Measurements from ENCODE around the gene FSTL1. TPM values are rescaled to one million over a fixed set of nuclear protein-coding genes. Genes with fewer than 3 reads are reported as not detected.
A peak's percentile ranks its signal among the peaks of the same experiment; 100 is the strongest.

Gene FSTL1
- total and polyA plus RNA-seq, 4 donors: 137 to 722 (median 319) TPM

DNA sequence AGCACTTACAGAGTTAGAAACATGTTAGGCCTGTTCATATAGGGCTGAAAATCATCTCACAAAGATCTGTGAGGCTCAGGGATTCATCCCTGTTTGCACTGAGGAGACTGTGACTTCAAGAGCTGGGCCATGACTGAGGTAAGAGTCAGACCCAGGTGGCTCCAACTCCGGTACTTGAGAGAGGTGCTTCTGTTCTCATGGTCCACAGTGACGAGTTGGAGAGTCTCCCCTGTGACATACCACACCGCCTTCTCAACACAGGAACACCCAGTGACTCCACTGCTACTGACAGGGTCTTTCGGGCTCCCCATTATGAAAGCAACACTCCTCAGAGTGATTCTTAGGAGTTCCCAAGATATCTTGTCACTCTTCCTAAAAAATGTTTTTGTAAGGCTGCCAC lies 27.4 kb downstream of the FSTL1 start:
- Histone ChIP-seq H3K4me1 (ENCODE audit: control insufficient read depth, insufficient read depth, low read length) (peaks cover 43% of the 10 kb centered on the region), H3K9me3 (ENCODE audit: control insufficient read depth, insufficient read depth, low read length) (no peaks in the 10 kb centered on the region), H3K4me3 (ENCODE audit: low read depth, low read length) (no peak overlapping the region), H3K36me3 (ENCODE audit: control insufficient read depth, insufficient read depth, low read length) (no peaks in the 10 kb centered on the region), H3K27ac (ENCODE audit: low read depth, low read length) (peak overlapping the region; percentile 1), H3K27me3 (ENCODE audit: control insufficient read depth, insufficient read depth, low read length) (no peaks in the 10 kb centered on the region)
- WGBS (ENCODE audit: insufficient coverage): 97% methylated on average over 4 of the region's 4 CpGs
- DNase-seq (ENCODE audit: low read depth in 4 of 6, low spot score in 6 of 6): no peak

DNA sequence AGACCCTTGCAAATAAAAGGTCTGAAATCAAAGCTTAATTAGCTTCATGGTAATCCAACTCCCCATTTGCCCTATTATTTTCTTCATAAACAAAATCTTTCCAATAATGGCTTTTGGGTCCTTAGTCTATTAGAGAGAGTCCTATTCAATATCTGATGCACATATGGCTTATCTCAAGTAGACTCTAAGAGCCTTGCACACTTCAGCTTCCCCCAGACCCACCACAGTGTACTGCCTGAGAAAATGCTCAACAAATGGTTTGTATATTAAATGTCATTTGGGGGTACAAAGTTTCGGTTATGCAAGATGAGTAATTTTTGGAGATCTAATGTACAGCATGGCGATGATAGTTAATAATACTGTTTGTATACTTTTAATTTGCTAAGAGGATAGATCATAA lies 28.9 kb downstream of the FSTL1 start:
- DNase-seq (ENCODE audit: low read depth in 4 of 6, low spot score in 6 of 6): no peak
- H3K36me3 ChIP-seq (ENCODE audit: control insufficient read depth, insufficient read depth, low read length): no peaks in the 10 kb centered on the region
- peaks cover 39% of the 10 kb centered on the region for H3K4me1 ChIP-seq (ENCODE audit: control insufficient read depth, insufficient read depth, low read length)
- no CpG with 5 or more reads among the region's 2 CpGs for WGBS (ENCODE audit: insufficient coverage)
- H3K27me3 ChIP-seq (ENCODE audit: control insufficient read depth, insufficient read depth, low read length): no peaks in the 10 kb centered on the region
- H3K9me3 ChIP-seq (ENCODE audit: control insufficient read depth, insufficient read depth, low read length): no peaks in the 10 kb centered on the region
- H3K27ac ChIP-seq (ENCODE audit: low read depth, low read length): peak overlapping the region; percentile 87
- no peak overlapping the region for H3K4me3 ChIP-seq (ENCODE audit: low read depth, low read length)

DNA sequence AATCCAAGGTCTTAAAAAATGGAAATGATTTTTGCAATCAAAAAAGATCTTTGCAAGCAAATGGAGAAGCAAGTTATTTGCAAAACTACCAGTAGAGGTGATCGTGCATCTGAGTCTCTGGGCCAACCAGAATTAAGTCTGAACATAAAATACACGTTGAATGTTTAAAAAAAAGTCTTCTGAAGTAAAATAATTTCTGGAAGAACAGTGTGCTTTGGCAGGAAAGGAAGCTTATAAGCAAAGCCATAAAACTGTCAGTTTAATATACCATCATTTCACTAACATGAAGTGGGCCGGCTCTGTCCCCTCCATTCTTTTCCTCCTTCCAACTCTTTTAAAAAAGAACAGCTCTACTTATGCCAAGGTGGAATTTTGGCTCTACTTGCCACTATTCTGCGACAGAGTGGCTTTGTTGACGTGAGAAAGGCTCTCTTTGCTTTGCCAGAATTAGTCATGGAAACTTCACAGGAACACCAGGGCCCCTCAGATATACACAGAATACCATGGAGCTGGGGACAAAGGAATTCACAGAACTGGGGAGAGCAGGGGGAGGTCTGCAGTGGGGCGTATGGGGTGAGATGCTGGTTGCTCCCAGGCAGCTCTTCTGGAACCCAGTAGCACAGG lies 29.8 kb downstream of the FSTL1 start:
- WGBS (ENCODE audit: insufficient coverage): 21% methylated on average over 3 of the region's 6 CpGs
- no peaks in the 10 kb centered on the region for H3K27me3 ChIP-seq (ENCODE audit: control insufficient read depth, insufficient read depth, low read length)
- H3K4me1 ChIP-seq (ENCODE audit: control insufficient read depth, insufficient read depth, low read length): peaks cover 38% of the 10 kb centered on the region
- no peaks in the 10 kb centered on the region for H3K36me3 ChIP-seq (ENCODE audit: control insufficient read depth, insufficient read depth, low read length)
- H3K27ac ChIP-seq (ENCODE audit: low read depth, low read length): peak overlapping the region; percentile 87
- DNase-seq (ENCODE audit: low read depth in 4 of 6, low spot score in 6 of 6): peak in 3 of 6 donors; percentile 54 to 89 (median 75)
- no peaks in the 10 kb centered on the region for H3K9me3 ChIP-seq (ENCODE audit: control insufficient read depth, insufficient read depth, low read length)
- no peak overlapping the region for H3K4me3 ChIP-seq (ENCODE audit: low read depth, low read length)

DNA sequence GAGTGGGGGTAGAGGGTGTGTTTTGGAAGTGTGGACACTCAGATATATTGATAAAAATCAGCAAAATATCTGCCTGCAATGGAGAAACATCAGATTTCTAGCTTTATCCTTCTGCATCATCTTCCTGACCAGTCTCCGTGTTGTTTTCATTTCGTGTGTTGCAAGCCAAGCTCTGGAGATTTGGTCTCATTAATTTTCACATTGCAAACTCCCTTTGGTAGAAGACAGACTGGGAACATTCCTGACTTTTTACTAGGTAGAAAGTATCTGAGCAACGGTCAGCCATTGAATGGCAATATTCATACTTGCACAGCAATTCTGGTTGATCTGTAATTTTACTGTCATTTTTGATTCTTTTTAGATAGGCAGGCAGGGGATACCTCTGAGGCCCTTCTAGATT lies 30.4 kb downstream of the FSTL1 start:
- no peak for DNase-seq (ENCODE audit: low read depth in 4 of 6, low spot score in 6 of 6)
- H3K27me3 ChIP-seq (ENCODE audit: control insufficient read depth, insufficient read depth, low read length): no peaks in the 10 kb centered on the region
- no CpG with 5 or more reads among the region's 3 CpGs for WGBS (ENCODE audit: insufficient coverage)
- peaks cover 38% of the 10 kb centered on the region for H3K4me1 ChIP-seq (ENCODE audit: control insufficient read depth, insufficient read depth, low read length)
- H3K36me3 ChIP-seq (ENCODE audit: control insufficient read depth, insufficient read depth, low read length): no peaks in the 10 kb centered on the region
- no peak overlapping the region for H3K4me3 ChIP-seq (ENCODE audit: low read depth, low read length)
- peak overlapping the region; percentile 87 for H3K27ac ChIP-seq (ENCODE audit: low read depth, low read length)
- no peaks in the 10 kb centered on the region for H3K9me3 ChIP-seq (ENCODE audit: control insufficient read depth, insufficient read depth, low read length)

DNA sequence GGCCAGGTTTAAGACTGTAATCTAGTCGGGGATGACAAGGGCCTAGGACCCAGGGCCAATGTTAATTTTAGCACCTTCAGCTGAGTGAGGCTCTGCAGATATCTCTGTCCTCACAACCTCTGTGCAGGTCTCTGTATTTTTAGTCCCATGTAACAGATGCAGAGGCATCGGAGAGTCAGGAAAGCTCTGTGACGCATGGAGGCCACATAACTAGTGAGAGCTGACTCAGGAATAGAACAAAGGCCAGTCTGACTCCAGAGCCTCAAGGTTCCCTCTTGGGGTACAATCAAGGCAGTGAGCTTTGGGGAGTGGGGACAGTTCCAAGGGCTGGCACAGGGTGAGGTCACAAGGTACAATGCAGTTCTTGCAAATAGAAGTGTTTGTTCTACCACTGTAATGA lies 31.0 kb downstream of the FSTL1 start:
- no peak for DNase-seq (ENCODE audit: low read depth in 4 of 6, low spot score in 6 of 6)
- no peaks in the 10 kb centered on the region for H3K36me3 ChIP-seq (ENCODE audit: control insufficient read depth, insufficient read depth, low read length)
- H3K4me3 ChIP-seq (ENCODE audit: low read depth, low read length): no peak overlapping the region
- H3K4me1 ChIP-seq (ENCODE audit: control insufficient read depth, insufficient read depth, low read length): peaks cover 35% of the 10 kb centered on the region
- WGBS (ENCODE audit: insufficient coverage): 94% methylated on average over 3 of the region's 3 CpGs
- H3K27ac ChIP-seq (ENCODE audit: low read depth, low read length): peak overlapping the region; percentile 87
- H3K9me3 ChIP-seq (ENCODE audit: control insufficient read depth, insufficient read depth, low read length): no peaks in the 10 kb centered on the region
- H3K27me3 ChIP-seq (ENCODE audit: control insufficient read depth, insufficient read depth, low read length): no peaks in the 10 kb centered on the region

DNA sequence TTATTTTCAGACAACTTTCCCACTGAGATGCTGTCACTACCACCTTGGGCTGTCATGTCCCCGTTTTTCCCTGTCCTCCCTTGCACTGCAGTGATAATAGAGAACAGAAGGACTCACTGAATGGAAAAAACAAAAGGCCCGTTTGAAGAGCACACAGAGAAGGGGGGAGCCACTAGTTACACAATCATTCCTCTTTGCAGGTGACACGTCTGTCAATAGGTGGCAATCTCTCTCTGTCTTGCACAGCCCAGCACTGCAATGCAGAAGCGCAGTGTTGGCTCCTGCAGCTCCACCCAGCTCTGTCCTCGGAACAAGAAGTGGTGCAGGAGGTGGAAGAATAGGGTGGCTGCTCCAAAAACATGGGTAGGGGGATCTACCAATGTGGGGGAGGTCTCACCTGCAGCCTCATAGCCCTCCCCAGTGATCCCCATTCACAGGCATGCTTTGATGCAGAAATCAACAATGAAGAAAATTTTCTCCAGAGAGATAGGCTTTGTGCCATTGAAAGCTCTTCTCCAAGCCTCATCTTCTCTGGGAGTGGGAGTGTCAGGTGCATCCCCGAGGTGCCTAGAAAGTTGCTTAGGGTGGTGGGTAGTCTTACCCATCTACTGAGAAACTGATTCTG lies 31.8 kb downstream of the FSTL1 start:
- peak in 4 of 6 donors; percentile 43 to 93 (median 72) for DNase-seq (ENCODE audit: low read depth in 4 of 6, low spot score in 6 of 6)
- no peak overlapping the region for H3K4me3 ChIP-seq (ENCODE audit: low read depth, low read length)

DNA sequence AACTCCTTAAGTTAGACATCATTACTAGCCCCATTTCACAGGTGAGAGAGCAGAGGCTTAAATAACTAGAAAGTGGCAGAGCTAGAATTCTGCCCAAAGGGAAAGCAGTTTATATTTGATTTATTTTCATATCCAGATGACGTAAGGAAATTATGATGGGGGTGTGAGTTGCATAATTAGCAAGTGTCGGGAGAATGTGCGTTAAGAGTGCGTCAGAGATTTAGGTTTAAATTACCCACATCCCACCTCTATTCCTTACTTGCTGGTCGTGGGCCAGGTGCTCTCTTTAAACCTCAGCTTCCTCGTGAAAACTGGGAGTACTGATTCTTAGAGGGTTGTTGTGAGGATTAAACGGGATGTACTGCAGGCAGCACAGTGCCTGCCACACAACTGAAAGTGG lies 32.3 kb downstream of the FSTL1 start:
- Histone ChIP-seq H3K9me3 (ENCODE audit: control insufficient read depth, insufficient read depth, low read length) (no peaks in the 10 kb centered on the region), H3K4me3 (ENCODE audit: low read depth, low read length) (no peak overlapping the region), H3K27me3 (ENCODE audit: control insufficient read depth, insufficient read depth, low read length) (no peaks in the 10 kb centered on the region), H3K4me1 (ENCODE audit: control insufficient read depth, insufficient read depth, low read length) (peaks cover 26% of the 10 kb centered on the region), H3K36me3 (ENCODE audit: control insufficient read depth, insufficient read depth, low read length) (peaks cover 3% of the 10 kb centered on the region), H3K27ac (ENCODE audit: low read depth, low read length) (peak overlapping the region; percentile 43)
- DNase-seq (ENCODE audit: low read depth in 4 of 6, low spot score in 6 of 6): no peak
- WGBS (ENCODE audit: insufficient coverage): 0% methylated on average over 1 of the region's 7 CpGs

More for the DNA sequence above, 31.8 kb downstream of the FSTL1 start:
- peak overlapping the region; percentile 43 for H3K27ac ChIP-seq (ENCODE audit: low read depth, low read length)
- WGBS (ENCODE audit: insufficient coverage): 10% methylated on average over 4 of the region's 6 CpGs
- no peaks in the 10 kb centered on the region for H3K27me3 ChIP-seq (ENCODE audit: control insufficient read depth, insufficient read depth, low read length)
- no peaks in the 10 kb centered on the region for H3K36me3 ChIP-seq (ENCODE audit: control insufficient read depth, insufficient read depth, low read length)
- peaks cover 27% of the 10 kb centered on the region for H3K4me1 ChIP-seq (ENCODE audit: control insufficient read depth, insufficient read depth, low read length)
- no peaks in the 10 kb centered on the region for H3K9me3 ChIP-seq (ENCODE audit: control insufficient read depth, insufficient read depth, low read length)

DNA sequence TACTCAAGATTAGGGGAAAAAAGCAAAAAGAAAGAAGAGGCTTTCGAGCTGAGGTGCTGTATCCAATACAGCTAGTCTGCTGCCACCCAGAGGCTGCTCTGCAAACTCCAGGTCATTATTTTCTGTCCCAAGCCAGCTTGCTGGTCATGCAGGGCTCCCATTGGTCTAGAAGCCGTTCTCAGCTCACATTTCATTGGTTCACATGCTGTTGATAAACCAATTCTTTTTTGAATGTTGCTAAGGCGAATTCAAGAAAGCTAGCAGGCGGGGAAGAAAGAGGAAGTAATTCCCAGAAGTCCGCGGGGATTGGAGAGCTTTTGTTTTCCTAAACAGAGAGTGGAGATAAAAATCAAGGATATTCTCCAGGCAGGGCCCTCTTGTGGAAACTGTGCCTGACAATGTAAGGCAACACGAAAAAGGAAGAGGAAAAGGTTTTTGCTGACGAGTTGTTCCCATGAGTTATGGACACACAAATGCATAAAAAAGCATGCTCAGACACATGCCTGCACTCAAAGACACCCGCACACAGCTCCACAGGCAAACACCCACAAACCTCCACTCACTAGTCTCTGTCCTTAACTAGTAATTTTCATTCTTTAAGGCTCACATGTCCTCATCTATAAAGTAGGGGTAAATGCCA lies 33.4 kb downstream of the FSTL1 start:
- no peaks in the 10 kb centered on the region for H3K27me3 ChIP-seq (ENCODE audit: control insufficient read depth, insufficient read depth, low read length)
- H3K4me1 ChIP-seq (ENCODE audit: control insufficient read depth, insufficient read depth, low read length): peaks cover 26% of the 10 kb centered on the region
- DNase-seq (ENCODE audit: low read depth in 4 of 6, low spot score in 6 of 6): peak; percentile 91 to 99 (median 95)
- peak overlapping the region; percentile 30 for H3K4me3 ChIP-seq (ENCODE audit: low read depth, low read length)
- H3K9me3 ChIP-seq (ENCODE audit: control insufficient read depth, insufficient read depth, low read length): no peaks in the 10 kb centered on the region
- H3K36me3 ChIP-seq (ENCODE audit: control insufficient read depth, insufficient read depth, low read length): peaks cover 6% of the 10 kb centered on the region
- H3K27ac ChIP-seq (ENCODE audit: low read depth, low read length): peak overlapping the region; percentile 93
- 1% methylated on average over 5 of the region's 9 CpGs for WGBS (ENCODE audit: insufficient coverage)

DNA sequence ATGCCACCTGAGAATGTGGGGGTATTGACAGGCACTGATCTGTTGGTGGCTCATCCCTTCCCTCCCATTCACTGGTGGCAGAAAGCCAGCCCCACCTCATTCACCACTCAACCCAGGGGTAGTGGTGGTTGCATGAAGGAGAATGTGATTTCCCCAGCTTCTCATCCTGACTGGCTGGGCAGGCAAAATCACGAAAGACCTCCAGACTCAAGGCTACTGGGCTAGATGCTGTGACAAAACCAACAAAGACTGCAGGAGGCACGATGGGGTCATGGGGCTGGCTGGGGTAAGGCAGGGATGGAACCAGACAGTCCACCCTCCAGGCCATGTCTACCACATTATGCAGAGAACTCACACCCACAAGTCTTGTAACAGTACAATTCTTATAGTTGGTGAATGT lies 33.9 kb downstream of the FSTL1 start:
- DNase-seq (ENCODE audit: low read depth in 4 of 6, low spot score in 6 of 6): no peak
- Histone ChIP-seq H3K4me3 (ENCODE audit: low read depth, low read length) (peak overlapping the region; percentile 12), H3K27ac (ENCODE audit: low read depth, low read length) (peak overlapping the region; percentile 93), H3K36me3 (ENCODE audit: control insufficient read depth, insufficient read depth, low read length) (peaks cover 7% of the 10 kb centered on the region), H3K9me3 (ENCODE audit: control insufficient read depth, insufficient read depth, low read length) (no peaks in the 10 kb centered on the region), H3K4me1 (ENCODE audit: control insufficient read depth, insufficient read depth, low read length) (peaks cover 26% of the 10 kb centered on the region), H3K27me3 (ENCODE audit: control insufficient read depth, insufficient read depth, low read length) (no peaks in the 10 kb centered on the region)
- no CpG with 5 or more reads among the region's 2 CpGs for WGBS (ENCODE audit: insufficient coverage)

DNA sequence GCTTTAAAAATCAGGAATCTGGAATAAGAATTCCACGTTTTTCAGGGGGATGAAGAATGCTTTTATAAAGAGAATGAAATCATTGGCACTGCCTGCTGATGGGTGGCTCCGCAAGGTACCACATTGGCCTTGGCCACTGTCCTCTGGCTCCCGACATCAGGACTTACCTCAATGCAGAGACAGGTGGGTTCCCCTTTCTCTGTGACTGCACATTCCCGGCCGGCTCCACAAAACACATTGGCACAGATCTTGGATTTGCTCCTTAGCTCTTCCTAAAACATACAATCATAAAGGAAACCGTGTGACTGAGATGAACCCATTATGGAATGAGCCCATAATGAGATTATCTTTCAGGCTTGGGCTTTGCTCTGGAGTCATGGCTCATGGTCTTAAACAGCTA lies 35.0 kb downstream of the FSTL1 start:
- Histone ChIP-seq H3K4me3 (ENCODE audit: low read depth, low read length) (no peak overlapping the region), H3K27ac (ENCODE audit: low read depth, low read length) (no peak overlapping the region), H3K4me1 (ENCODE audit: control insufficient read depth, insufficient read depth, low read length) (peaks cover 19% of the 10 kb centered on the region), H3K9me3 (ENCODE audit: control insufficient read depth, insufficient read depth, low read length) (no peaks in the 10 kb centered on the region), H3K27me3 (ENCODE audit: control insufficient read depth, insufficient read depth, low read length) (no peaks in the 10 kb centered on the region), H3K36me3 (ENCODE audit: control insufficient read depth, insufficient read depth, low read length) (peaks cover 13% of the 10 kb centered on the region)
- DNase-seq (ENCODE audit: low read depth in 4 of 6, low spot score in 6 of 6): no peak
- WGBS (ENCODE audit: insufficient coverage): 93% methylated on average over 5 of the region's 6 CpGs
